ENCODE data around the gene TRAPPC13.

TRAPPC13 gene

DNA sequence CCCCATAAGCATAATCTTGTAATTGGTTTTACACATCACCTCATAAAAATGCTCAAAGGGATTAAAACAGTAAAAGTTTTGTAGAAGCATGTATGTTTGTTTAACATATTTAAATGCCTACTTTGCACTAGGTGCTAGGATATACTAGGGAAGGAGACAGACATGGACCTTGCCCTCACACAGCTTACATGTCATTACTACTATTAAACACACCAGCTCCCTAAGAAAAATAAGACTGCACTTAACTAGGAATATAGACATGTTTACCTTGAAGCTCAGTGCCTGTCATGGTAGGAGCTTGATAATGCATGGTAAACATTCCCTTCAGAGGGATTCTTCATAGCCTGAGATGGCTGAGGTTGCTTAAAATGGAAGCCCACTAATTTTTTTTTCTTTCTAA, 6.2 kb downstream of the TRAPPC13 start:
- Histone ChIP-seq H3K79me2 (ENCODE audit: insufficient read depth, low read length) (peaks cover 74% of the 10 kb centered on the region), H3K36me3 (ENCODE audit: low read length) (peaks cover 8% of the 10 kb centered on the region; the same call in 1 of the 2 replicates), H4K20me1 (ENCODE audit: low read depth, low read length) (0 out of 2 replicates have a peak, but pooled peaks cover 4% of the 10 kb centered on the region), H3K9me2 (replicated peaks; ENCODE audit: insufficient read depth, low read length) (no peaks in the 10 kb centered on the region), H3K27me3 (ENCODE audit: low read length) (no peaks in the 10 kb centered on the region), H3K4me3 (ENCODE audit: insufficient read depth, low read length, poor library complexity, severe bottlenecking) (no peak overlapping the region), H3K9ac (ENCODE audit: low read length) (no peak overlapping the region), H2AFZ (ENCODE audit: low read depth, low read length, severe bottlenecking) (no peak overlapping the region), H3F3A (ENCODE audit: insufficient read depth) (no peaks in the 10 kb centered on the region), H3K9me3 (ENCODE audit: insufficient read depth, low read length) (no peaks in the 10 kb centered on the region), H3K27ac (ENCODE audit: low read depth, low read length) (no peak overlapping the region), H3K4me2 (ENCODE audit: low read depth, low read length, poor library complexity, severe bottlenecking) (no peak overlapping the region)
- TF ChIP-seq, protein P1, sequence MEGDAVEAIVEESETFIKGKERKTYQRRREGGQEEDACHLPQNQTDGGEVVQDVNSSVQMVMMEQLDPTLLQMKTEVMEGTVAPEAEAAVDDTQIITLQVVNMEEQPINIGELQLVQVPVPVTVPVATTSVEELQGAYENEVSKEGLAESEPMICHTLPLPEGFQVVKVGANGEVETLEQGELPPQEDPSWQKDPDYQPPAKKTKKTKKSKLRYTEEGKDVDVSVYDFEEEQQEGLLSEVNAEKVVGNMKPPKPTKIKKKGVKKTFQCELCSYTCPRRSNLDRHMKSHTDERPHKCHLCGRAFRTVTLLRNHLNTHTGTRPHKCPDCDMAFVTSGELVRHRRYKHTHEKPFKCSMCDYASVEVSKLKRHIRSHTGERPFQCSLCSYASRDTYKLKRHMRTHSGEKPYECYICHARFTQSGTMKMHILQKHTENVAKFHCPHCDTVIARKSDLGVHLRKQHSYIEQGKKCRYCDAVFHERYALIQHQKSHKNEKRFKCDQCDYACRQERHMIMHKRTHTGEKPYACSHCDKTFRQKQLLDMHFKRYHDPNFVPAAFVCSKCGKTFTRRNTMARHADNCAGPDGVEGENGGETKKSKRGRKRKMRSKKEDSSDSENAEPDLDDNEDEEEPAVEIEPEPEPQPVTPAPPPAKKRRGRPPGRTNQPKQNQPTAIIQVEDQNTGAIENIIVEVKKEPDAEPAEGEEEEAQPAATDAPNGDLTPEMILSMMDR (IDR thresholded peaks at IDR 0.05; ENCODE audit: insufficient read depth, low read length, poor library complexity, severe bottlenecking), result no peak
- no peak for TF ChIP-seq EZH2phosphoT487 (conservative IDR thresholded peaks at IDR 0.05; ENCODE audit: low read length)

DNA sequence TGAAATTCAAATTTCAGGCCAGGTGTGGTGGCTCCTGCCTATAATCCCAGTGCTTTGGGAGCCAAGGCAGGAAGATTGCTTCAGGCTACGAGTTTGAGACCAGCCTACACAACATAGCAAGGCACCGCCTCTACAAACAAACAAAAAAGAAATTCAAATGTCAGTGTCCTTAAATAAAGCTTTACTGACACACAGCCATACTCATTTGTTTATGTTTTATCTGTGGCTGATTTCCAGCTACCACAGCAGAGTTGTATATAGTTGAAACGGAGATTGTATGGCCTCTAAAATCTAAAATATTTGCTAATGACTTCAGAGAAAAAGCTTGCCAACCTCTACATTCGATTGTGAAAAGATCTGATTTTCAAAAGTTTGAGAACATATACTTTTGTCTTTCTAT, 15.4 kb downstream of the TRAPPC13 start:
- Histone ChIP-seq H3K27ac (ENCODE audit: low read depth, low read length) (no peak overlapping the region), H3K79me2 (ENCODE audit: insufficient read depth, low read length) (no peaks in the 10 kb centered on the region; the same call in 1 of the 2 replicates), H3K27me3 (ENCODE audit: low read length) (no peaks in the 10 kb centered on the region), H3K9ac (ENCODE audit: low read length) (no peak overlapping the region), H3K4me2 (ENCODE audit: low read depth, low read length, poor library complexity, severe bottlenecking) (no peak overlapping the region), H3F3A (ENCODE audit: insufficient read depth) (no peaks in the 10 kb centered on the region), H2AFZ (ENCODE audit: low read depth, low read length, severe bottlenecking) (no peak overlapping the region), H3K9me2 (replicated peaks; ENCODE audit: insufficient read depth, low read length) (no peaks in the 10 kb centered on the region), H3K4me3 (ENCODE audit: insufficient read depth, low read length, poor library complexity, severe bottlenecking) (no peak overlapping the region), H4K20me1 (ENCODE audit: low read depth, low read length) (no peaks in the 10 kb centered on the region), H3K36me3 (ENCODE audit: low read length) (peaks cover 18% of the 10 kb centered on the region), H3K9me3 (ENCODE audit: insufficient read depth, low read length) (no peaks in the 10 kb centered on the region)
- TF ChIP-seq, protein P1 (IDR thresholded peaks at IDR 0.05; ENCODE audit: insufficient read depth, low read length, poor library complexity, severe bottlenecking), result no peak
- TF ChIP-seq EZH2phosphoT487 (conservative IDR thresholded peaks at IDR 0.05; ENCODE audit: low read length), result no peak

DNA sequence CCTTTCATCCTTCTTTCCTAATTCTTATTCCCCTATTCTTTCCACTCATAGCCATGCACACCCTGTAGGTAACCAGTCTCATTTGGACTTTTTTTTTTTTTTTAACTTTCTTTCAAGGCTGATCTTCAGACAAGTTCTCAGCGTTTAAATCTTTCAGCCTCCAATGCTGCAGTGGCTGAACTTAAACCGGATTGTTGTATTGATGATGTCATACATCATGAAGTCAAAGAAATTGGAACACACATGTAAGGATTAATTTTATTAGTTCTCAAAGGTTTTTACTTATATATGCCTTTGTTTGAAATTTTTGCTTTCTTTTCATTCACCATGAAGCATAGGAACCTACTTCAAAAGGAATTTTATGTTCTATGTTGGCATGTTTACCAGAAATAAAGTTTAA, 22.1 kb downstream of the TRAPPC13 start:
- Histone ChIP-seq H3K9me2 (replicated peaks; ENCODE audit: insufficient read depth, low read length) (no peaks in the 10 kb centered on the region), H3F3A (ENCODE audit: insufficient read depth) (no peaks in the 10 kb centered on the region), H3K79me2 (ENCODE audit: insufficient read depth, low read length) (no peaks in the 10 kb centered on the region), H3K36me3 (ENCODE audit: low read length) (0 out of 2 replicates have a peak, but pooled peaks cover 2% of the 10 kb centered on the region), H3K27ac (ENCODE audit: low read depth, low read length) (no peak overlapping the region), H3K9me3 (ENCODE audit: insufficient read depth, low read length) (no peaks in the 10 kb centered on the region), H3K4me2 (ENCODE audit: low read depth, low read length, poor library complexity, severe bottlenecking) (no peak overlapping the region), H3K27me3 (ENCODE audit: low read length) (no peaks in the 10 kb centered on the region), H3K9ac (ENCODE audit: low read length) (no peak overlapping the region), H2AFZ (ENCODE audit: low read depth, low read length, severe bottlenecking) (no peak overlapping the region), H4K20me1 (ENCODE audit: low read depth, low read length) (no peaks in the 10 kb centered on the region), H3K4me3 (ENCODE audit: insufficient read depth, low read length, poor library complexity, severe bottlenecking) (no peak overlapping the region)
- TF ChIP-seq, protein P1 (IDR thresholded peaks at IDR 0.05; ENCODE audit: insufficient read depth, low read length, poor library complexity, severe bottlenecking), result no peak
- no peak for TF ChIP-seq EZH2phosphoT487 (conservative IDR thresholded peaks at IDR 0.05; ENCODE audit: low read length)
